ENCODE results near the gene LRRN3. TPM values are rescaled to one million over a fixed set of nuclear protein-coding genes. Genes with fewer than 3 reads are reported as not detected.

The LRRN3 gene
- total RNA-seq, 1 experiment from 2014 or later, result not detected

DNA sequence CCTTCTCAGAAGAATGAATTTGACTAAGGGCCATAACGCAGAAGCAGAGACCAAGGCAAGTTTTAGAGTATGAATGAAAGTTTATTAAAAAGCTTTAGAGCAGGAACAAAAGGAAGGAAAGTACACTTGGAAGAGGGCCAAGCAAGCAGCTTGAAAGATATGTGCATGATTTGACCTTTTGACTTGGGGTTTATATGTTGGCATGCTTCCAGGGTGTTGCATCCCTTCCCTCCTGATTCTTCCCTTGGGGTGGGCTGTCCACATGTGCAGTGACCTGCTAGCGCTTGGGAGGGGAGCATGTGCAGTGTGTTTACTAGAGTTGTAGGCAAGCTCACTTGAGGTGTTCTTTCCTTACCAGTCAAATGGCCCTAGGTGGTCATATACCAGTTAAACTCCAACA lies 37.9 kb upstream of the LRRN3 start:
- H3K9ac ChIP-seq (ENCODE audit: low read length), result no peak overlapping the region
- POLR2A ChIA-PET (ENCODE audit: unreplicated experiment), result no interaction called here
- no peak for ATAC-seq
- no peaks in the 10 kb centered on the region for H3K79me2 ChIP-seq (ENCODE audit: low read length)
- H3K9me3 ChIP-seq (ENCODE audit: low read length), result no peaks in the 10 kb centered on the region
- CTCF ChIA-PET, result no interaction called here
- H3F3A ChIP-seq (ENCODE audit: low read length, unreplicated experiment), result no peaks in the 10 kb centered on the region
- DNase-seq, result no peak
- TF ChIP-seq EZH2phosphoT487 (IDR thresholded peaks at IDR 0.05; ENCODE audit: borderline replicate concordance, low read length) (no peak), EZH2 (IDR thresholded peaks at IDR 0.05; ENCODE audit: low read length, unreplicated experiment) (no peak)
- TF ChIP-seq, protein P1, sequence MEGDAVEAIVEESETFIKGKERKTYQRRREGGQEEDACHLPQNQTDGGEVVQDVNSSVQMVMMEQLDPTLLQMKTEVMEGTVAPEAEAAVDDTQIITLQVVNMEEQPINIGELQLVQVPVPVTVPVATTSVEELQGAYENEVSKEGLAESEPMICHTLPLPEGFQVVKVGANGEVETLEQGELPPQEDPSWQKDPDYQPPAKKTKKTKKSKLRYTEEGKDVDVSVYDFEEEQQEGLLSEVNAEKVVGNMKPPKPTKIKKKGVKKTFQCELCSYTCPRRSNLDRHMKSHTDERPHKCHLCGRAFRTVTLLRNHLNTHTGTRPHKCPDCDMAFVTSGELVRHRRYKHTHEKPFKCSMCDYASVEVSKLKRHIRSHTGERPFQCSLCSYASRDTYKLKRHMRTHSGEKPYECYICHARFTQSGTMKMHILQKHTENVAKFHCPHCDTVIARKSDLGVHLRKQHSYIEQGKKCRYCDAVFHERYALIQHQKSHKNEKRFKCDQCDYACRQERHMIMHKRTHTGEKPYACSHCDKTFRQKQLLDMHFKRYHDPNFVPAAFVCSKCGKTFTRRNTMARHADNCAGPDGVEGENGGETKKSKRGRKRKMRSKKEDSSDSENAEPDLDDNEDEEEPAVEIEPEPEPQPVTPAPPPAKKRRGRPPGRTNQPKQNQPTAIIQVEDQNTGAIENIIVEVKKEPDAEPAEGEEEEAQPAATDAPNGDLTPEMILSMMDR (conservative IDR thresholded peaks at IDR 0.05; ENCODE audit: low read depth, low read length), result no peak
- intact Hi-C loops (cut with micrococcal nuclease), result no loop called here
- no TSS peak for BruUV-seq (replicated peaks)
- H3K4me3 ChIP-seq (ENCODE audit: low read length), result no peak overlapping the region
- H3K27ac ChIP-seq (ENCODE audit: low read length), result no peak overlapping the region
- H3K4me1 ChIP-seq (ENCODE audit: insufficient read depth, low read length), result no peaks in the 10 kb centered on the region
- H3K36me3 ChIP-seq (ENCODE audit: low read depth, low read length), result no peaks in the 10 kb centered on the region
- no peak overlapping the region for H2AFZ ChIP-seq (ENCODE audit: low read length)
- H3K4me2 ChIP-seq (ENCODE audit: low read length), result no peak overlapping the region
- H4K20me1 ChIP-seq (ENCODE audit: low read length), result no peaks in the 10 kb centered on the region
- H3K27me3 ChIP-seq (ENCODE audit: low read length), result no peaks in the 10 kb centered on the region
- no peaks in the 10 kb centered on the region for H3K9me2 ChIP-seq (replicated peaks; ENCODE audit: low read length)

- no peaks in the 10 kb centered on the region for H3K79me2 ChIP-seq (ENCODE audit: low read length)
- H3K9me3 ChIP-seq (ENCODE audit: low read length), result no peaks in the 10 kb centered on the region
- H3K27ac ChIP-seq (ENCODE audit: low read length), result no peak overlapping the region
- H3K4me2 ChIP-seq (ENCODE audit: low read length), result no peak overlapping the region
- H3K4me3 ChIP-seq (ENCODE audit: low read length), result no peak overlapping the region
- TF ChIP-seq EZH2 (IDR thresholded peaks at IDR 0.05; ENCODE audit: low read length, unreplicated experiment), result no peak
- TF ChIP-seq, protein P1 (conservative IDR thresholded peaks at IDR 0.05; ENCODE audit: low read depth, low read length), result no peak
- TF ChIP-seq EZH2phosphoT487 (IDR thresholded peaks at IDR 0.05; ENCODE audit: borderline replicate concordance, low read length), result no peak
- H4K20me1 ChIP-seq (ENCODE audit: low read length), result no peaks in the 10 kb centered on the region
- no peak overlapping the region for H2AFZ ChIP-seq (ENCODE audit: low read length)
- ATAC-seq (no peak), DNase-seq (no peak)
- H3K27me3 ChIP-seq (ENCODE audit: low read length), result no peaks in the 10 kb centered on the region
- no peaks in the 10 kb centered on the region for H3F3A ChIP-seq (ENCODE audit: low read length, unreplicated experiment)
- no peaks in the 10 kb centered on the region for H3K4me1 ChIP-seq (ENCODE audit: insufficient read depth, low read length)
- H3K36me3 ChIP-seq (ENCODE audit: low read depth, low read length), result no peaks in the 10 kb centered on the region
- intact Hi-C loops (cut with micrococcal nuclease), result no loop called here
- H3K9ac ChIP-seq (ENCODE audit: low read length), result no peak overlapping the region
- no TSS peak for BruUV-seq (replicated peaks)
- POLR2A ChIA-PET (ENCODE audit: unreplicated experiment), result no interaction called here
- no peaks in the 10 kb centered on the region for H3K9me2 ChIP-seq (replicated peaks; ENCODE audit: low read length)
- CTCF ChIA-PET, result no interaction called here
Measured at GRCh38 chr7:111056371-111056770, 34.6 kb upstream of the LRRN3 start.

DNA sequence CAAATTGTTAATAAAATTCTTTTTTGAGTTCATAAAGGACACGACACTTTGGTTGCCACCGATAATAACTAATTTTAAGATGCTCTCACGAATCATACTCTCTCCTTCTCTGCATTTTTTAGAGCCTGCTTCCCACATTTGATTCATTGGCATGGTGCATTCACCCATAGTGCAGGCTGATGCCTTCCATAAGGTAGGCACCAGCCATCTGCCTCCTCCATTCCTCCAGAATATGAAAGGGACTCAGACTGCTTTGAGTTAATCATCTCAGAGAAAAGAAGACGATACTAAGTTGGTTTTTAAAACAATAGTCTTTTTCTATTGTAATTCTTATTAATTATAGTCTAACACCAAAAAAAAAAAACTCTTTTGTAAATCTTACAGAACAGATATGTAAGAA lies 33.9 kb upstream of the LRRN3 start:
- DNase-seq (no peak), ATAC-seq (no peak)
- Histone ChIP-seq H3K9me2 (replicated peaks; ENCODE audit: low read length) (no peaks in the 10 kb centered on the region), H3K27ac (ENCODE audit: low read length) (no peak overlapping the region), H3K4me1 (ENCODE audit: insufficient read depth, low read length) (no peaks in the 10 kb centered on the region), H4K20me1 (ENCODE audit: low read length) (no peaks in the 10 kb centered on the region), H3F3A (ENCODE audit: low read length, unreplicated experiment) (no peaks in the 10 kb centered on the region), H3K9ac (ENCODE audit: low read length) (no peak overlapping the region), H3K36me3 (ENCODE audit: low read depth, low read length) (no peaks in the 10 kb centered on the region), H3K4me2 (ENCODE audit: low read length) (no peak overlapping the region), H3K27me3 (ENCODE audit: low read length) (no peaks in the 10 kb centered on the region), H3K79me2 (ENCODE audit: low read length) (no peaks in the 10 kb centered on the region), H3K9me3 (ENCODE audit: low read length) (no peaks in the 10 kb centered on the region), H3K4me3 (ENCODE audit: low read length) (no peak overlapping the region), H2AFZ (ENCODE audit: low read length) (no peak overlapping the region)
- intact Hi-C loops (cut with micrococcal nuclease), result no loop called here
- BruUV-seq (replicated peaks), result no TSS peak
- TF ChIP-seq EZH2 (IDR thresholded peaks at IDR 0.05; ENCODE audit: low read length, unreplicated experiment) (no peak), EZH2phosphoT487 (IDR thresholded peaks at IDR 0.05; ENCODE audit: borderline replicate concordance, low read length) (no peak)
- TF ChIP-seq, protein P1 (conservative IDR thresholded peaks at IDR 0.05; ENCODE audit: low read depth, low read length), result no peak
- ChIA-PET CTCF (no interaction called here), POLR2A (ENCODE audit: unreplicated experiment) (no interaction called here)

Measured in PC-3 (cell line).